ENCODE measurements around the gene SIGLEC7. TPM values are rescaled to one million over a fixed set of nuclear protein-coding genes. Genes with fewer than 3 reads are reported as not detected.

The SIGLEC7 gene
- total RNA-seq, result 4.0 TPM
- polyA plus RNA-seq (ENCODE audit: insufficient read depth, low read depth, low replicate concordance), result 1.2 TPM
- long read RNA-seq, donor 1, result 0 reads
- long read RNA-seq, donor 2, partial matches to known transcripts, result 0 of 1 reads
- long read RNA-seq, donor 2, other reads (novel, unspliced or antisense), result 0 of 1 reads
- long read RNA-seq, donor 3, result 0 reads
- long read RNA-seq, donor 4, result 0 reads
- long read RNA-seq, donor 5, result 0 reads
- long read RNA-seq, donor 6, result 0 reads
- long read RNA-seq, donor 7, partial matches to known transcripts, result 2 of 3 reads
- long read RNA-seq, donor 7, other reads (novel, unspliced or antisense), result 1 of 3 reads
- long read RNA-seq, donor 8, result 0 reads
- long read RNA-seq, donor 9, result 0 reads
- long read RNA-seq, donor 10, result 0 reads

DNA sequence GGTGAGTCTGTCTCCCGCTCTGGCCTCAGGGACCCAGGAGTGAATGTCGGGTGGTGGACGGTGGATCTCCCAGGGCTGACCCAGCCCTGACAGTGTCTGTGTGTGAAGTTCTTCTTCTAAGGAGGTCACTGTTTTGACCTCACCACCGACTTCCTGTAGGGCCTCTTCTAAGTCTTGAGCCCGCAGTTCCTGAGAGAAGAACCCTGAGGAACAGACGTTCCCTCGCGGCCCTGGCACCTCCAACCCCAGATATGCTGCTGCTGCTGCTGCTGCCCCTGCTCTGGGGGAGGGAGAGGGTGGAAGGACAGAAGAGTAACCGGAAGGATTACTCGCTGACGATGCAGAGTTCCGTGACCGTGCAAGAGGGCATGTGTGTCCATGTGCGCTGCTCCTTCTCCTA is at the start of gene SIGLEC7:
SIGLEC7 (plus strand) TSS at position 183 of the 400 bp plus-strand sequence; CDS start at position 252, 69 bp downstream.
- Histone ChIP-seq H3K36me3 (ENCODE audit: control insufficient read depth in 2 of 3, insufficient read depth in 3 of 3, low read length in 3 of 3) (no peaks in the 10 kb centered on the region), H3K9me3 (ENCODE audit: control insufficient read depth in 2 of 3, insufficient read depth in 1 of 3, low read length in 3 of 3) (no peaks in the 10 kb centered on the region), H3K9ac (ENCODE audit: low read length in 3 of 3) (no peak within 1 kb of the TSS), H3K27ac (ENCODE audit: low read depth in 2 of 2, low read length in 2 of 2) (no peak within 1 kb of the TSS), H3K4me1 (ENCODE audit: control insufficient read depth in 2 of 3, insufficient read depth in 2 of 3, low read depth in 1 of 3, low read length in 3 of 3) (no peaks in the 10 kb centered on the region), H3K27me3 (ENCODE audit: control insufficient read depth, insufficient read depth, low read length) (no peaks in the 10 kb centered on the region), H3K4me3 (ENCODE audit: low read length in 3 of 3) (no peak within 1 kb of the TSS)
- intact Hi-C loops (cut with DNase I), result no loop called here
- DNase-seq (no peak), FAIRE-seq (no peak)
- no peak for TF ChIP-seq CTCF (IDR thresholded peaks at IDR 0.05; ENCODE audit: borderline replicate concordance, extremely low read depth, insufficient read depth)

GRCh38 chr19:51093101-51093500 is 49.0 kb upstream of the SIGLEC7 start:
- no peak for TF ChIP-seq CTCF (IDR thresholded peaks at IDR 0.05; ENCODE audit: borderline replicate concordance, extremely low read depth, insufficient read depth)
- Histone ChIP-seq H3K4me3 (ENCODE audit: low read length in 3 of 3) (no peak overlapping the region), H3K9ac (ENCODE audit: low read length in 3 of 3) (no peak overlapping the region), H3K27ac (ENCODE audit: low read depth in 2 of 2, low read length in 2 of 2) (no peak overlapping the region), H3K36me3 (ENCODE audit: control insufficient read depth in 2 of 3, insufficient read depth in 3 of 3, low read length in 3 of 3) (no peaks in the 10 kb centered on the region), H3K4me1 (ENCODE audit: control insufficient read depth in 2 of 3, insufficient read depth in 2 of 3, low read depth in 1 of 3, low read length in 3 of 3) (no peaks in the 10 kb centered on the region), H3K27me3 (ENCODE audit: control insufficient read depth, insufficient read depth, low read length) (no peaks in the 10 kb centered on the region), H3K9me3 (ENCODE audit: control insufficient read depth in 2 of 3, insufficient read depth in 1 of 3, low read length in 3 of 3) (no peaks in the 10 kb centered on the region)
- intact Hi-C loops (cut with DNase I), result no loop called here
- DNase-seq (peak in 1 of 5 donors; percentile 29), FAIRE-seq (no peak)

- no peaks in the 10 kb centered on the region for H3K27me3 ChIP-seq (ENCODE audit: control insufficient read depth, insufficient read depth, low read length)
- H3K9me3 ChIP-seq (ENCODE audit: control insufficient read depth in 2 of 3, insufficient read depth in 1 of 3, low read length in 3 of 3), result no peaks in the 10 kb centered on the region
- FAIRE-seq (no peak), DNase-seq (peak in 1 of 5 donors; percentile 39)
- H3K9ac ChIP-seq (ENCODE audit: low read length in 3 of 3), result no peak overlapping the region
- no peaks in the 10 kb centered on the region for H3K4me1 ChIP-seq (ENCODE audit: control insufficient read depth in 2 of 3, insufficient read depth in 2 of 3, low read depth in 1 of 3, low read length in 3 of 3)
- intact Hi-C loops (cut with DNase I), result no loop called here
- no peaks in the 10 kb centered on the region for H3K36me3 ChIP-seq (ENCODE audit: control insufficient read depth in 2 of 3, insufficient read depth in 3 of 3, low read length in 3 of 3)
- H3K4me3 ChIP-seq (ENCODE audit: low read length in 3 of 3), result no peak overlapping the region
- no peak overlapping the region for H3K27ac ChIP-seq (ENCODE audit: low read depth in 2 of 2, low read length in 2 of 2)
- TF ChIP-seq CTCF (IDR thresholded peaks at IDR 0.05; ENCODE audit: borderline replicate concordance, extremely low read depth, insufficient read depth), result no peak
These were observed 48.4 kb upstream of the SIGLEC7 start for GRCh38 chr19:51093510-51094345.
